ENCODE measurements around the gene NEK2.
"Not testable (repeated sequence)": the region's sequence is repeated elsewhere in the genome, so short reads cannot be mapped to it uniquely, and the experiment has no call there.

NEK2 gene

GRCh38 chr1:211695135-211695816, 19.9 kb upstream of the NEK2 start:
- no peak for DNase-seq (ENCODE audit: low read depth)

GRCh38 chr1:211693911-211694310, 18.5 kb upstream of the NEK2 start:
- not testable (repeated sequence) for DNase-seq (ENCODE audit: low read depth)

- no peak for DNase-seq (ENCODE audit: low read depth)
These were observed 13.0 kb upstream of the NEK2 start for GRCh38 chr1:211688421-211688820.

GRCh38 chr1:211687462-211688215, 12.2 kb upstream of the NEK2 start:
- no peak for DNase-seq (ENCODE audit: low read depth)

GRCh38 chr1:211685823-211686222, 10.4 kb upstream of the NEK2 start:
- no peak for DNase-seq (ENCODE audit: low read depth)

GRCh38 chr1:211684791-211685190, 9.4 kb upstream of the NEK2 start:
- no peak for DNase-seq (ENCODE audit: low read depth)

- no peak for DNase-seq (ENCODE audit: low read depth)
These were observed 8.9 kb upstream of the NEK2 start for GRCh38 chr1:211684331-211684730.

GRCh38 chr1:211683396-211684297, 8.2 kb upstream of the NEK2 start:
- DNase-seq (ENCODE audit: low read depth), result no peak

GRCh38 chr1:211682186-211682585, 6.8 kb upstream of the NEK2 start:
- DNase-seq (ENCODE audit: low read depth), result not testable (repeated sequence)

- peak; percentile 72 for DNase-seq (ENCODE audit: low read depth)
These were observed 5.4 kb upstream of the NEK2 start for GRCh38 chr1:211680752-211681327.

GRCh38 chr1:211677659-211678058, 2.2 kb upstream of the NEK2 start:
- DNase-seq (ENCODE audit: low read depth), result no peak

- no peak for DNase-seq (ENCODE audit: low read depth)
These were observed 1.3 kb upstream of the NEK2 start for GRCh38 chr1:211676761-211677160.

GRCh38 chr1:211676106-211676583, 724 bp upstream of the NEK2 start:
- DNase-seq (ENCODE audit: low read depth), result no peak

GRCh38 chr1:211667065-211667617, 8.3 kb downstream of the NEK2 start:
- no peak for DNase-seq (ENCODE audit: low read depth)

GRCh38 chr1:211660718-211661222, 14.7 kb downstream of the NEK2 start:
- DNase-seq (ENCODE audit: low read depth), result no peak

GRCh38 chr1:211656728-211657127, 18.7 kb downstream of the NEK2 start:
- DNase-seq (ENCODE audit: low read depth), result no peak

- peak; percentile 67 for DNase-seq (ENCODE audit: low read depth)
These were observed 20.3 kb downstream of the NEK2 start for GRCh38 chr1:211654838-211655787.

GRCh38 chr1:211653959-211654496, 21.4 kb downstream of the NEK2 start:
- DNase-seq (ENCODE audit: low read depth), result no peak

GRCh38 chr1:211653293-211653692, 22.1 kb downstream of the NEK2 start:
- DNase-seq (ENCODE audit: low read depth), result no peak

GRCh38 chr1:211652371-211652770, 23.1 kb downstream of the NEK2 start:
- no peak for DNase-seq (ENCODE audit: low read depth)
